ENCODE measurements around the gene SLC12A7.
"Not testable (repeated sequence)": the region's sequence is repeated elsewhere in the genome, so short reads cannot be mapped to it uniquely, and the experiment has no call there.

Gene SLC12A7

GRCh38 chr5:1090538-1090937, 21.3 kb downstream of the SLC12A7 start:
- H3K4me1 Mint-ChIP-seq, result peaks cover 8% of the 10 kb centered on the region
- H3K4me3 Mint-ChIP-seq, result no peak overlapping the region
- no peak overlapping the region for H3K27ac Mint-ChIP-seq (ENCODE audit: low read depth)
- no peaks in the 10 kb centered on the region for H3K9me3 Mint-ChIP-seq
- H3K36me3 Mint-ChIP-seq (ENCODE audit: insufficient read depth), result peaks cover 11% of the 10 kb centered on the region
- no peak for ATAC-seq (replicated peaks; ENCODE audit: extremely low read depth, poor library complexity, severe bottlenecking)
- H3K27me3 Mint-ChIP-seq, result no peaks in the 10 kb centered on the region
- no peak for DNase-seq (ENCODE audit: low spot score in 2 of 2)

- H3K4me3 Mint-ChIP-seq, result no peak overlapping the region
- peaks cover 6% of the 10 kb centered on the region for H3K4me1 Mint-ChIP-seq
- H3K36me3 Mint-ChIP-seq (ENCODE audit: insufficient read depth), result peaks cover 11% of the 10 kb centered on the region
- no peaks in the 10 kb centered on the region for H3K9me3 Mint-ChIP-seq
- no peak for ATAC-seq (replicated peaks; ENCODE audit: extremely low read depth, poor library complexity, severe bottlenecking)
- H3K27me3 Mint-ChIP-seq, result no peaks in the 10 kb centered on the region
- DNase-seq (ENCODE audit: low spot score in 2 of 2), result no peak
- peak overlapping the region; percentile 79 for H3K27ac Mint-ChIP-seq (ENCODE audit: low read depth)
These were observed 22.2 kb downstream of the SLC12A7 start for GRCh38 chr5:1089621-1090040.

GRCh38 chr5:1089146-1089545, 22.7 kb downstream of the SLC12A7 start:
- Mint-ChIP-seq H3K27ac (ENCODE audit: low read depth) (no peak overlapping the region), H3K9me3 (no peaks in the 10 kb centered on the region), H3K4me1 (peaks cover 1% of the 10 kb centered on the region), H3K27me3 (no peaks in the 10 kb centered on the region), H3K36me3 (ENCODE audit: insufficient read depth) (peaks cover 11% of the 10 kb centered on the region), H3K4me3 (no peak overlapping the region)
- no peak for DNase-seq (ENCODE audit: low spot score in 2 of 2)
- no peak for ATAC-seq (replicated peaks; ENCODE audit: extremely low read depth, poor library complexity, severe bottlenecking)

- H3K36me3 Mint-ChIP-seq (ENCODE audit: insufficient read depth), result peaks cover 11% of the 10 kb centered on the region
- H3K4me3 Mint-ChIP-seq, result no peak overlapping the region
- DNase-seq (ENCODE audit: low spot score in 2 of 2) (no peak), ATAC-seq (replicated peaks; ENCODE audit: extremely low read depth, poor library complexity, severe bottlenecking) (no peak)
- H3K9me3 Mint-ChIP-seq, result no peaks in the 10 kb centered on the region
- no peaks in the 10 kb centered on the region for H3K4me1 Mint-ChIP-seq
- H3K27me3 Mint-ChIP-seq, result no peaks in the 10 kb centered on the region
- no peak overlapping the region for H3K27ac Mint-ChIP-seq (ENCODE audit: low read depth)
These were observed 23.1 kb downstream of the SLC12A7 start for GRCh38 chr5:1088726-1089125.

- Mint-ChIP-seq H3K27me3 (no peaks in the 10 kb centered on the region), H3K9me3 (no peaks in the 10 kb centered on the region), H3K27ac (ENCODE audit: low read depth) (no peak overlapping the region), H3K36me3 (ENCODE audit: insufficient read depth) (peaks cover 11% of the 10 kb centered on the region), H3K4me1 (no peaks in the 10 kb centered on the region), H3K4me3 (no peak overlapping the region)
- DNase-seq (ENCODE audit: low spot score in 2 of 2) (no peak), ATAC-seq (replicated peaks; ENCODE audit: extremely low read depth, poor library complexity, severe bottlenecking) (no peak)
These were observed 23.8 kb downstream of the SLC12A7 start for GRCh38 chr5:1088031-1088430.

GRCh38 chr5:1087428-1087827, 24.4 kb downstream of the SLC12A7 start:
- no peaks in the 10 kb centered on the region for H3K9me3 Mint-ChIP-seq
- H3K27me3 Mint-ChIP-seq, result no peaks in the 10 kb centered on the region
- no peaks in the 10 kb centered on the region for H3K4me1 Mint-ChIP-seq
- DNase-seq (ENCODE audit: low spot score in 2 of 2) (no peak), ATAC-seq (replicated peaks; ENCODE audit: extremely low read depth, poor library complexity, severe bottlenecking) (no peak)
- H3K4me3 Mint-ChIP-seq, result no peak overlapping the region
- peaks cover 8% of the 10 kb centered on the region for H3K36me3 Mint-ChIP-seq (ENCODE audit: insufficient read depth)
- no peak overlapping the region for H3K27ac Mint-ChIP-seq (ENCODE audit: low read depth)

GRCh38 chr5:1086871-1087270, 25.0 kb downstream of the SLC12A7 start:
- Mint-ChIP-seq H3K36me3 (ENCODE audit: insufficient read depth) (peaks cover 6% of the 10 kb centered on the region), H3K9me3 (no peaks in the 10 kb centered on the region), H3K4me1 (no peaks in the 10 kb centered on the region), H3K27me3 (no peaks in the 10 kb centered on the region), H3K4me3 (no peak overlapping the region), H3K27ac (ENCODE audit: low read depth) (no peak overlapping the region)
- no peak for DNase-seq (ENCODE audit: low spot score in 2 of 2)
- ATAC-seq (replicated peaks; ENCODE audit: extremely low read depth, poor library complexity, severe bottlenecking), result no peak

- ATAC-seq (replicated peaks; ENCODE audit: extremely low read depth, poor library complexity, severe bottlenecking), result no peak
- peaks cover 7% of the 10 kb centered on the region for H3K36me3 Mint-ChIP-seq (ENCODE audit: insufficient read depth)
These were observed 25.7 kb downstream of the SLC12A7 start for GRCh38 chr5:1086137-1086536.

GRCh38 chr5:1085391-1085790, 26.5 kb downstream of the SLC12A7 start:
- Mint-ChIP-seq H3K4me1 (peaks cover 9% of the 10 kb centered on the region), H3K9me3 (no peaks in the 10 kb centered on the region), H3K27me3 (no peaks in the 10 kb centered on the region), H3K4me3 (no peak overlapping the region), H3K27ac (ENCODE audit: low read depth) (no peak overlapping the region), H3K36me3 (ENCODE audit: insufficient read depth) (peaks cover 9% of the 10 kb centered on the region)
- ATAC-seq (replicated peaks; ENCODE audit: extremely low read depth, poor library complexity, severe bottlenecking) (no peak), DNase-seq (ENCODE audit: low spot score in 2 of 2) (no peak)

More at GRCh38 chr5:1086137-1086536, 25.7 kb downstream of the SLC12A7 start:
- no peak overlapping the region for H3K4me3 Mint-ChIP-seq
- H3K4me1 Mint-ChIP-seq, result peaks cover 4% of the 10 kb centered on the region
- DNase-seq (ENCODE audit: low spot score in 2 of 2), result no peak
- no peaks in the 10 kb centered on the region for H3K9me3 Mint-ChIP-seq
- H3K27me3 Mint-ChIP-seq, result no peaks in the 10 kb centered on the region
- no peak overlapping the region for H3K27ac Mint-ChIP-seq (ENCODE audit: low read depth)

GRCh38 chr5:1083823-1084605, 27.8 kb downstream of the SLC12A7 start:
- Mint-ChIP-seq H3K4me1 (peaks cover 9% of the 10 kb centered on the region), H3K9me3 (no peaks in the 10 kb centered on the region), H3K4me3 (no peak overlapping the region), H3K36me3 (ENCODE audit: insufficient read depth) (peaks cover 9% of the 10 kb centered on the region), H3K27me3 (no peaks in the 10 kb centered on the region), H3K27ac (ENCODE audit: low read depth) (no peak overlapping the region)
- ATAC-seq (replicated peaks; ENCODE audit: extremely low read depth, poor library complexity, severe bottlenecking), result no peak
- DNase-seq (ENCODE audit: low spot score in 2 of 2), result no peak

GRCh38 chr5:1083026-1083425, 28.8 kb downstream of the SLC12A7 start:
- not testable (repeated sequence) for H3K27me3 Mint-ChIP-seq; H3K4me3 Mint-ChIP-seq; H3K4me1 Mint-ChIP-seq; DNase-seq (ENCODE audit: low spot score in 2 of 2); H3K27ac Mint-ChIP-seq (ENCODE audit: low read depth); ATAC-seq (replicated peaks; ENCODE audit: extremely low read depth, poor library complexity, severe bottlenecking); H3K9me3 Mint-ChIP-seq
- peaks cover 13% of the 10 kb centered on the region for H3K36me3 Mint-ChIP-seq (ENCODE audit: insufficient read depth)

- no peak overlapping the region for H3K4me3 Mint-ChIP-seq
- H3K27ac Mint-ChIP-seq (ENCODE audit: low read depth), result peak overlapping the region; percentile 53
- peaks cover 15% of the 10 kb centered on the region for H3K36me3 Mint-ChIP-seq (ENCODE audit: insufficient read depth)
- DNase-seq (ENCODE audit: low spot score in 2 of 2), result no peak
- H3K4me1 Mint-ChIP-seq, result peaks cover 9% of the 10 kb centered on the region
- ATAC-seq (replicated peaks; ENCODE audit: extremely low read depth, poor library complexity, severe bottlenecking), result no peak
- no peaks in the 10 kb centered on the region for H3K9me3 Mint-ChIP-seq
- H3K27me3 Mint-ChIP-seq, result no peaks in the 10 kb centered on the region
These were observed 30.3 kb downstream of the SLC12A7 start for GRCh38 chr5:1081519-1081918.

GRCh38 chr5:1080432-1080831, 31.4 kb downstream of the SLC12A7 start:
- Mint-ChIP-seq H3K4me1 (peaks cover 9% of the 10 kb centered on the region), H3K27me3 (no peaks in the 10 kb centered on the region), H3K27ac (ENCODE audit: low read depth) (peak overlapping the region; percentile 53), H3K9me3 (no peaks in the 10 kb centered on the region), H3K4me3 (no peak overlapping the region), H3K36me3 (ENCODE audit: insufficient read depth) (peaks cover 15% of the 10 kb centered on the region)
- ATAC-seq (replicated peaks; ENCODE audit: extremely low read depth, poor library complexity, severe bottlenecking) (no peak), DNase-seq (ENCODE audit: low spot score in 2 of 2) (no peak)
